ENCODE measurements around the gene PSME1. TPM values are rescaled to one million over a fixed set of nuclear protein-coding genes. Genes with fewer than 3 reads are reported as not detected.

The PSME1 gene
- total and polyA plus RNA-seq, 2 of the 13 experiments (the other 11 are each of a cell fraction or from before 2014, with no cell fraction given): 159 to 608 TPM

GRCh38 chr14:24136684-24137528, 912 bp downstream of the PSME1 start (continued):
- TF ChIP-seq ZNF691 (CRISPR knock-in tag; IDR thresholded peaks at IDR 0.05; ENCODE audit: borderline replicate concordance, low read depth) (no peak), JDP2 (CRISPR knock-in tag; IDR thresholded peaks at IDR 0.05; ENCODE audit: borderline replicate concordance) (no peak), ZNF674 (CRISPR knock-in tag; IDR thresholded peaks at IDR 0.05; ENCODE audit: low read depth) (no peak), TOPORS (CRISPR knock-in tag; IDR thresholded peaks at IDR 0.05) (no peak), FUBP1 (CRISPR knock-in tag; IDR thresholded peaks at IDR 0.05; ENCODE audit: borderline replicate concordance) (no peak), MIER3 (CRISPR knock-in tag; IDR thresholded peaks at IDR 0.05; ENCODE audit: borderline replicate concordance) (peak; percentile 40; the same call in 1 of the 2 replicates), IKZF4 (CRISPR knock-in tag; IDR thresholded peaks at IDR 0.05; ENCODE audit: borderline replicate concordance, low read depth, not compliant biosample characterization) (peak; percentile 52), RARA (CRISPR knock-in tag; IDR thresholded peaks at IDR 0.05) (no peak), SIX1 (CRISPR knock-in tag; IDR thresholded peaks at IDR 0.05; ENCODE audit: borderline replicate concordance) (no peak), POLR2G (IDR thresholded peaks at IDR 0.05; ENCODE audit: low read depth, low read length) (peak; percentile 12), RXRA (CRISPR knock-in tag; IDR thresholded peaks at IDR 0.05) (peak; percentile 19; the same call in 1 of the 2 replicates), ZNF556 (CRISPR knock-in tag; IDR thresholded peaks at IDR 0.05; ENCODE audit: borderline replicate concordance) (no peak; the same call in 1 of the 2 replicates), ZFP62 (CRISPR knock-in tag; IDR thresholded peaks at IDR 0.05) (no peak), E2F1 (CRISPR knock-in tag; IDR thresholded peaks at IDR 0.05) (no peak), HMGXB4 (CRISPR knock-in tag; IDR thresholded peaks at IDR 0.05; ENCODE audit: borderline replicate concordance in 1 of 2, low read depth in 1 of 2) (no peak), ZNF768 (CRISPR knock-in tag; IDR thresholded peaks at IDR 0.05) (no peak), ZNF687 (CRISPR knock-in tag; IDR thresholded peaks at IDR 0.05) (no peak), MAFF (IDR thresholded peaks at IDR 0.05; ENCODE audit: low read depth, low read length) (no peak)

All from HepG2 (cell line).